GM23338 (cell line): ENCODE results near the gene ADGRD2. TPM values are rescaled to one million over a fixed set of nuclear protein-coding genes. Genes with fewer than 3 reads are reported as not detected.

Experiments used
- ATAC-seq: fragments of 200-7000 bp; cut with Tn5 transposase; 3 replicates; pipeline ENCODE4 v1.9.1; 2020
- DNase-seq: peaks from one replicate; pipeline ENCODE4 v3.0.0-alpha.2; 2015; ENCODE audit warnings: low spot score
- H2AFZ ChIP-seq: fragments of 200-600 bp; sonication (generic); 2 replicates; pipeline ENCODE4 v1.8.0; 2016; ENCODE audit warnings: antibody characterized with exemption, mild to moderate bottlenecking, moderate library complexity
- H3F3A ChIP-seq: fragments of 200-600 bp; sonication (generic); replicated peaks from 2 replicates; pipeline ENCODE4 v1.8.0; 2017; ENCODE audit warnings: antibody characterized with exemption, mixed run types, low read depth
- H3K27ac ChIP-seq: fragments of 200-600 bp; sonication (generic); 2 replicates; pipeline ENCODE4 v1.6.1; 2016; ENCODE audit warnings: low read depth
- H3K27me3 ChIP-seq: fragments of 200-600 bp; sonication (generic); 2 replicates; pipeline ENCODE4 v1.8.0; 2016; ENCODE audit warnings: mild to moderate bottlenecking, mixed run types, moderate library complexity; ENCODE audit not compliant: insufficient read depth
- H3K36me3 ChIP-seq: fragments of 200-600 bp; sonication (generic); 2 replicates; pipeline ENCODE4 v1.8.0; 2016; ENCODE audit warnings: mild to moderate bottlenecking; ENCODE audit not compliant: insufficient read depth
- H3K4me1 ChIP-seq: fragments of 200-600 bp; sonication (generic); 2 replicates; pipeline ENCODE4 v1.8.0; 2016; ENCODE audit warnings: mild to moderate bottlenecking, moderate library complexity; ENCODE audit not compliant: insufficient read depth
- H3K4me2 ChIP-seq: fragments of 200-600 bp; sonication (generic); 2 replicates; pipeline ENCODE4 v1.7.1; 2017; ENCODE audit warnings: mixed run types
- H3K4me3 ChIP-seq: fragments of 200-600 bp; sonication (generic); 2 replicates; pipeline ENCODE4 v1.6.1; 2016; ENCODE audit warnings: mixed run types
- H3K79me2 ChIP-seq: fragments of 200-600 bp; sonication (generic); replicated peaks from 2 replicates; pipeline ENCODE4 v1.8.0; 2017; ENCODE audit warnings: mild to moderate bottlenecking; ENCODE audit not compliant: insufficient read depth
- H3K9me2 ChIP-seq: fragments of 200-600 bp; sonication (generic); 2 replicates; pipeline ENCODE4 v1.8.0; 2017; ENCODE audit not compliant: insufficient read depth
- H4K20me1 ChIP-seq: fragments of 200-600 bp; sonication (generic); replicated peaks from 2 replicates; pipeline ENCODE4 v1.8.0; 2017; ENCODE audit warnings: mild to moderate bottlenecking; ENCODE audit not compliant: insufficient read depth
- H3K27ac Mint-ChIP-seq: 2 replicates; pipeline ENCODE4 v1.8.0; 2020; ENCODE audit warnings: inconsistent platforms, mild to moderate bottlenecking, moderate library complexity, mixed read lengths
- H3K27me3 Mint-ChIP-seq: 3 replicates; pipeline ENCODE4 v1.8.0; 2022; ENCODE audit warnings: low read depth, mild to moderate bottlenecking, moderate library complexity, mixed read lengths, inconsistent platforms; ENCODE audit not compliant: insufficient read depth, poor library complexity
- H3K36me3 Mint-ChIP-seq: 3 replicates; pipeline ENCODE4 v1.8.0; 2021; ENCODE audit warnings: low read depth, mild to moderate bottlenecking, inconsistent platforms, moderate library complexity, mixed read lengths
- H3K4me1 Mint-ChIP-seq: 3 replicates; pipeline ENCODE4 v1.8.0; 2020; ENCODE audit warnings: mild to moderate bottlenecking, inconsistent platforms, mixed read lengths
- H3K4me3 Mint-ChIP-seq: 3 replicates; pipeline ENCODE4 v1.8.0; 2021; ENCODE audit warnings: moderate library complexity, mild to moderate bottlenecking, inconsistent platforms, mixed read lengths
- H3K9me3 Mint-ChIP-seq: 3 replicates; pipeline ENCODE4 v1.8.0; 2020; ENCODE audit warnings: moderate library complexity, mild to moderate bottlenecking, inconsistent platforms, mixed read lengths
- CREB1 ChIP-seq: fragments of 250-450 bp; sonication (Bioruptor Pico); IDR thresholded peaks from 2 replicates; pipeline ENCODE4 v1.5.0; 2020; ENCODE audit warnings: low read depth, mild to moderate bottlenecking, moderate library complexity
- EZH2 ChIP-seq: fragments of 200-600 bp; sonication (generic); IDR thresholded peaks from one replicate; pipeline ENCODE4 v1.8.0; 2017; ENCODE audit warnings: antibody characterized with exemption, mild to moderate bottlenecking, low read depth; ENCODE audit not compliant: unreplicated experiment
- EZH2phosphoT487 ChIP-seq: fragments of 200-600 bp; sonication (generic); IDR thresholded peaks from one replicate; pipeline ENCODE4 v1.8.1; 2018; ENCODE audit warnings: antibody characterized with exemption; ENCODE audit not compliant: unreplicated experiment
- JUNB ChIP-seq: IDR thresholded peaks from one replicate; pipeline ENCODE4 v1.6.1; 2016; ENCODE audit warnings: antibody characterized with exemption; ENCODE audit not compliant: unreplicated experiment
- NANOG ChIP-seq: IDR thresholded peaks from 2 replicates; pipeline ENCODE4 v1.6.1; 2016; ENCODE audit warnings: antibody characterized with exemption, borderline replicate concordance
- POLR2AphosphoS5 ChIP-seq: IDR thresholded peaks from 2 replicates; pipeline ENCODE4 v1.6.1; 2016; ENCODE audit warnings: antibody characterized with exemption, low read depth
- STAT1 ChIP-seq: IDR thresholded peaks from one replicate; pipeline ENCODE4 v1.6.1; 2016; ENCODE audit warnings: antibody characterized with exemption; ENCODE audit not compliant: unreplicated experiment
- ZNF114 ChIP-seq: fragments of 250-450 bp; sonication (Bioruptor Pico); IDR thresholded peaks from 2 replicates; pipeline ENCODE4 v1.5.0; 2020; ENCODE audit warnings: mild to moderate bottlenecking, moderate library complexity
- polyA plus RNA-seq: library from polyadenylated mRNA; unstranded; fragments of >200 nt; fragmentation: Nextera tagmentation; extraction: Ambion mirVana; gene quantifications from 2 replicates; pipeline ENCODE4 v1.2.1, GENCODE V29; 2016
- total RNA-seq: library from RNA; depleted of rRNA; stranded (reverse); fragments of >200 nt; shearing (Covaris generic); gene quantifications from 2 replicates; pipeline ENCODE4 v1.2.3, GENCODE V29; 2014
- TF ChIP-seq, protein P1 (sequence below): IDR thresholded peaks from 2 replicates; pipeline ENCODE4 v1.6.1; 2016; ENCODE audit warnings: antibody characterized with exemption
- TF ChIP-seq, protein P2 (sequence below): IDR thresholded peaks from one replicate; pipeline ENCODE4 v1.6.1; 2018; ENCODE audit warnings: antibody characterized with exemption; ENCODE audit not compliant: unreplicated experiment
- TF ChIP-seq, protein P3 (sequence below): fragments of 250-450 bp; sonication (Bioruptor Pico); IDR thresholded peaks from 2 replicates; pipeline ENCODE4 v1.5.0; 2020; ENCODE audit warnings: mild to moderate bottlenecking, moderate library complexity

ADGRD2 gene
- total and polyA plus RNA-seq, 2 experiments from 2014 or later = 0.45 to 0.78 TPM

DNA sequence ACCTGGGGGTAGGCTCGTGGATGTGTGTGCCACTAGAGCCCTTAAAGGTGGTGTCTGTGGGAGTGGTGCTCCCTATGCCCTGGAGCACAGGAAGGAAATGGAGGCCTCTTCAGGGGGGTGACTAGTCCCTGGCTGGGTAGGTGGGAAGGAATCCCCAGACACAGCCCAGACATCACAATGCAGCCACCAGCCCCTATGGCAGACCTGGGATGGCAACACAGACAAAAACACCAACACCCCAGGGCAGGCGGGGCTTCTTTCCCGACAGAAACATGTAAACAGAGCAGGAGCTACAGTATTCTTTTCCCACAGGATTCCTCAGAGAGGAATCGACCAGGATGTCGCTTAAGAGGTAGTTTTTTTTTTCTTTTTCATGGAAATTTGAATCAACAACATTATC, 67.3 kb downstream of the ADGRD2 start:
- peaks cover 46% of the 10 kb centered on the region for H3K36me3 Mint-ChIP-seq
- H3K9me3 Mint-ChIP-seq = no peaks in the 10 kb centered on the region; the same call in 1 of the 3 replicates
- Histone ChIP-seq H3K27ac (no peak overlapping the region), H3K4me1 (no peaks in the 10 kb centered on the region), H3F3A (no peaks in the 10 kb centered on the region; the same call in 1 of the 2 replicates), H3K27me3 (no peaks in the 10 kb centered on the region), H3K79me2 (no peaks in the 10 kb centered on the region), H3K4me2 (no peak overlapping the region), H4K20me1 (no peaks in the 10 kb centered on the region; the same call in 1 of the 2 replicates), H3K36me3 (0 out of 2 replicates have a peak, but pooled peaks cover 7% of the 10 kb centered on the region), H2AFZ (no peak overlapping the region), H3K4me3 (no peak overlapping the region), H3K9me2 (no peaks in the 10 kb centered on the region; the same call in 1 of the 2 replicates)
- H3K4me1 Mint-ChIP-seq = peaks cover 15% of the 10 kb centered on the region
- peaks cover 33% of the 10 kb centered on the region for H3K27me3 Mint-ChIP-seq
- no peak for TF ChIP-seq JUNB
- TF ChIP-seq EZH2 = no peak
- no peak for TF ChIP-seq ZNF114 (CRISPR knock-in tag)
- TF ChIP-seq, protein P1, sequence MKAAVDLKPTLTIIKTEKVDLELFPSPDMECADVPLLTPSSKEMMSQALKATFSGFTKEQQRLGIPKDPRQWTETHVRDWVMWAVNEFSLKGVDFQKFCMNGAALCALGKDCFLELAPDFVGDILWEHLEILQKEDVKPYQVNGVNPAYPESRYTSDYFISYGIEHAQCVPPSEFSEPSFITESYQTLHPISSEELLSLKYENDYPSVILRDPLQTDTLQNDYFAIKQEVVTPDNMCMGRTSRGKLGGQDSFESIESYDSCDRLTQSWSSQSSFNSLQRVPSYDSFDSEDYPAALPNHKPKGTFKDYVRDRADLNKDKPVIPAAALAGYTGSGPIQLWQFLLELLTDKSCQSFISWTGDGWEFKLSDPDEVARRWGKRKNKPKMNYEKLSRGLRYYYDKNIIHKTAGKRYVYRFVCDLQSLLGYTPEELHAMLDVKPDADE = no peak
- TF ChIP-seq STAT1 = no peak
- TF ChIP-seq, protein P2, sequence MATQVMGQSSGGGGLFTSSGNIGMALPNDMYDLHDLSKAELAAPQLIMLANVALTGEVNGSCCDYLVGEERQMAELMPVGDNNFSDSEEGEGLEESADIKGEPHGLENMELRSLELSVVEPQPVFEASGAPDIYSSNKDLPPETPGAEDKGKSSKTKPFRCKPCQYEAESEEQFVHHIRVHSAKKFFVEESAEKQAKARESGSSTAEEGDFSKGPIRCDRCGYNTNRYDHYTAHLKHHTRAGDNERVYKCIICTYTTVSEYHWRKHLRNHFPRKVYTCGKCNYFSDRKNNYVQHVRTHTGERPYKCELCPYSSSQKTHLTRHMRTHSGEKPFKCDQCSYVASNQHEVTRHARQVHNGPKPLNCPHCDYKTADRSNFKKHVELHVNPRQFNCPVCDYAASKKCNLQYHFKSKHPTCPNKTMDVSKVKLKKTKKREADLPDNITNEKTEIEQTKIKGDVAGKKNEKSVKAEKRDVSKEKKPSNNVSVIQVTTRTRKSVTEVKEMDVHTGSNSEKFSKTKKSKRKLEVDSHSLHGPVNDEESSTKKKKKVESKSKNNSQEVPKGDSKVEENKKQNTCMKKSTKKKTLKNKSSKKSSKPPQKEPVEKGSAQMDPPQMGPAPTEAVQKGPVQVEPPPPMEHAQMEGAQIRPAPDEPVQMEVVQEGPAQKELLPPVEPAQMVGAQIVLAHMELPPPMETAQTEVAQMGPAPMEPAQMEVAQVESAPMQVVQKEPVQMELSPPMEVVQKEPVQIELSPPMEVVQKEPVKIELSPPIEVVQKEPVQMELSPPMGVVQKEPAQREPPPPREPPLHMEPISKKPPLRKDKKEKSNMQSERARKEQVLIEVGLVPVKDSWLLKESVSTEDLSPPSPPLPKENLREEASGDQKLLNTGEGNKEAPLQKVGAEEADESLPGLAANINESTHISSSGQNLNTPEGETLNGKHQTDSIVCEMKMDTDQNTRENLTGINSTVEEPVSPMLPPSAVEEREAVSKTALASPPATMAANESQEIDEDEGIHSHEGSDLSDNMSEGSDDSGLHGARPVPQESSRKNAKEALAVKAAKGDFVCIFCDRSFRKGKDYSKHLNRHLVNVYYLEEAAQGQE = no peak
- no peak for TF ChIP-seq EZH2phosphoT487
- no peak for TF ChIP-seq NANOG
- H3K4me3 Mint-ChIP-seq = no peak overlapping the region
- ATAC-seq (no peak), DNase-seq (no peak)
- H3K27ac Mint-ChIP-seq = no peak overlapping the region

DNA sequence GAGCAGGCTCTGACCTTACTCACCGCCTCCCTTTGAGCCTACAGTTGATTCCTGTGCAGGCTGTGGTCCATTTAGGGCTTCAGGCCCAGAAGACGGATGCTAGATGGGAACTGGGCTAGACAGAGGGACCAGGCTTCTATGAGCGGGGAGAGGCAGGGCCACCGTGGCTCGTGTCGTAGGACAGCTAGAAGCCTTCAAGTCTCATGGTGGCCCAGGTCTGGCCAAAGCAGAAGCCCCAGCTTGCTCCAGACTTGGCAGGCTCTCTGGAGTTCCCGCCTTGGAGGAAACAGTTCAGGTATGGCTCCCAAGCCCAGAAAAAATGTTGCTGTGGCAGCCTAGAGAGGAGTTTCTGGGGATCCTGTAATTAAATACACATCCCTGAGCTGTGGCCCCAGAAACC, 67.9 kb downstream of the ADGRD2 start:
- H3K4me3 Mint-ChIP-seq = no peak overlapping the region
- H3K36me3 Mint-ChIP-seq = peaks cover 46% of the 10 kb centered on the region
- Histone ChIP-seq H3K4me2 (no peak overlapping the region), H3K27ac (no peak overlapping the region), H3K9me2 (no peaks in the 10 kb centered on the region; the same call in 1 of the 2 replicates), H3K4me3 (no peak overlapping the region), H3K4me1 (no peaks in the 10 kb centered on the region), H3K27me3 (no peaks in the 10 kb centered on the region), H2AFZ (no peak overlapping the region), H4K20me1 (no peaks in the 10 kb centered on the region; the same call in 1 of the 2 replicates), H3F3A (no peaks in the 10 kb centered on the region; the same call in 1 of the 2 replicates), H3K79me2 (no peaks in the 10 kb centered on the region), H3K36me3 (0 out of 2 replicates have a peak, but pooled peaks cover 7% of the 10 kb centered on the region)
- no peaks in the 10 kb centered on the region; the same call in 1 of the 3 replicates for H3K9me3 Mint-ChIP-seq
- no peak for ATAC-seq
- DNase-seq = no peak
- no peak overlapping the region for H3K27ac Mint-ChIP-seq
- H3K4me1 Mint-ChIP-seq = peaks cover 17% of the 10 kb centered on the region
- peaks cover 32% of the 10 kb centered on the region for H3K27me3 Mint-ChIP-seq
- TF ChIP-seq POLR2AphosphoS5 (no peak), JUNB (no peak), NANOG (no peak), CREB1 (CRISPR knock-in tag) (no peak)
- TF ChIP-seq, protein P3, sequence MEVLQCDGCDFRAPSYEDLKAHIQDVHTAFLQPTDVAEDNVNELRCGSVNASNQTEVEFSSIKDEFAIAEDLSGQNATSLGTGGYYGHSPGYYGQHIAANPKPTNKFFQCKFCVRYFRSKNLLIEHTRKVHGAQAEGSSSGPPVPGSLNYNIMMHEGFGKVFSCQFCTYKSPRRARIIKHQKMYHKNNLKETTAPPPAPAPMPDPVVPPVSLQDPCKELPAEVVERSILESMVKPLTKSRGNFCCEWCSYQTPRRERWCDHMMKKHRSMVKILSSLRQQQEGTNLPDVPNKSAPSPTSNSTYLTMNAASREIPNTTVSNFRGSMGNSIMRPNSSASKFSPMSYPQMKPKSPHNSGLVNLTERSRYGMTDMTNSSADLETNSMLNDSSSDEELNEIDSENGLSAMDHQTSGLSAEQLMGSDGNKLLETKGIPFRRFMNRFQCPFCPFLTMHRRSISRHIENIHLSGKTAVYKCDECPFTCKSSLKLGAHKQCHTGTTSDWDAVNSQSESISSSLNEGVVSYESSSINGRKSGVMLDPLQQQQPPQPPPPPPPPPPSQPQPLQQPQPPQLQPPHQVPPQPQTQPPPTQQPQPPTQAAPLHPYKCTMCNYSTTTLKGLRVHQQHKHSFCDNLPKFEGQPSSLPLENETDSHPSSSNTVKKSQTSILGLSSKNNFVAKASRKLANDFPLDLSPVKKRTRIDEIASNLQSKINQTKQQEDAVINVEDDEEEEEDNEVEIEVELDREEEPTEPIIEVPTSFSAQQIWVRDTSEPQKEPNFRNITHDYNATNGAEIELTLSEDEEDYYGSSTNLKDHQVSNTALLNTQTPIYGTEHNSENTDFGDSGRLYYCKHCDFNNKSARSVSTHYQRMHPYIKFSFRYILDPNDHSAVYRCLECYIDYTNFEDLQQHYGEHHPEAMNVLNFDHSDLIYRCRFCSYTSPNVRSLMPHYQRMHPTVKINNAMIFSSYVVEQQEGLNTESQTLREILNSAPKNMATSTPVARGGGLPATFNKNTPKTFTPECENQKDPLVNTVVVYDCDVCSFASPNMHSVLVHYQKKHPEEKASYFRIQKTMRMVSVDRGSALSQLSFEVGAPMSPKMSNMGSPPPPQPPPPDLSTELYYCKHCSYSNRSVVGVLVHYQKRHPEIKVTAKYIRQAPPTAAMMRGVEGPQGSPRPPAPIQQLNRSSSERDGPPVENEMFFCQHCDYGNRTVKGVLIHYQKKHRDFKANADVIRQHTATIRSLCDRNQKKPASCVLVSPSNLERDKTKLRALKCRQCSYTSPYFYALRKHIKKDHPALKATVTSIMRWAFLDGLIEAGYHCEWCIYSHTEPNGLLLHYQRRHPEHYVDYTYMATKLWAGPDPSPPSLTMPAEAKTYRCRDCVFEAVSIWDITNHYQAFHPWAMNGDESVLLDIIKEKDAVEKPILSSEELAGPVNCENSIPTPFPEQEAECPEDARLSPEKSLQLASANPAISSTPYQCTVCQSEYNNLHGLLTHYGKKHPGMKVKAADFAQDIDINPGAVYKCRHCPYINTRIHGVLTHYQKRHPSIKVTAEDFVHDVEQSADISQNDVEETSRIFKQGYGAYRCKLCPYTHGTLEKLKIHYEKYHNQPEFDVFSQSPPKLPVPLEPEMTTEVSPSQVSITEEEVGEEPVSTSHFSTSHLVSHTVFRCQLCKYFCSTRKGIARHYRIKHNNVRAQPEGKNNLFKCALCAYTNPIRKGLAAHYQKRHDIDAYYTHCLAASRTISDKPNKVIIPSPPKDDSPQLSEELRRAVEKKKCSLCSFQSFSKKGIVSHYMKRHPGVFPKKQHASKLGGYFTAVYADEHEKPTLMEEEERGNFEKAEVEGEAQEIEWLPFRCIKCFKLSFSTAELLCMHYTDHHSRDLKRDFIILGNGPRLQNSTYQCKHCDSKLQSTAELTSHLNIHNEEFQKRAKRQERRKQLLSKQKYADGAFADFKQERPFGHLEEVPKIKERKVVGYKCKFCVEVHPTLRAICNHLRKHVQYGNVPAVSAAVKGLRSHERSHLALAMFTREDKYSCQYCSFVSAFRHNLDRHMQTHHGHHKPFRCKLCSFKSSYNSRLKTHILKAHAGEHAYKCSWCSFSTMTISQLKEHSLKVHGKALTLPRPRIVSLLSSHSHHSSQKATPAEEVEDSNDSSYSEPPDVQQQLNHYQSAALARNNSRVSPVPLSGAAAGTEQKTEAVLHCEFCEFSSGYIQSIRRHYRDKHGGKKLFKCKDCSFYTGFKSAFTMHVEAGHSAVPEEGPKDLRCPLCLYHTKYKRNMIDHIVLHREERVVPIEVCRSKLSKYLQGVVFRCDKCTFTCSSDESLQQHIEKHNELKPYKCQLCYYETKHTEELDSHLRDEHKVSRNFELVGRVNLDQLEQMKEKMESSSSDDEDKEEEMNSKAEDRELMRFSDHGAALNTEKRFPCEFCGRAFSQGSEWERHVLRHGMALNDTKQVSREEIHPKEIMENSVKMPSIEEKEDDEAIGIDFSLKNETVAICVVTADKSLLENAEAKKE (CRISPR knock-in tag) = no peak
